ENCODE data around the gene TEKT3.

Gene TEKT3

DNA sequence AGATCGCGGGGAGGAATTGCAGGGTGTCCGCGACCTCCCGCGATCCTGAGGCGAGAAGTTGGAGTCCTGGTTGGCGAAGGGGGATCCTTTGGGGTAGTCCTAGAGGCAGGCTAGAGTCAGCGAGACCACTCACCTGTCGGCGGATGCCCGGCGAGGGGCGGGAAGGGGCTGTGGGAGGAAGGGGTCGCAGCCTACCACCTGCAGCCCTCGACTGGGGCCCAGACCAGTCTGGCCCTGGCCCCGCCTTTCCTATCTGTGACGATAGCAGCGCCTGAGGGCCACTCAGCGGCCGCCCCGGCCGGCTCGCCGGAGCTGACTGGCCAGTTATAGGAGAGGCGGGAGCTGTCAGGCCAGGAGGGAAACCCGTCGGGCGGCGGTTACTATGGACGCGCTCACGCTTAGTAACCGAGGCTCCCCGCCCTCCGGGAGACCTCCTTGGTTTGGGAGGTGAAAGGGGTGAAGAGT lies at the start of gene TEKT3:
Gene TEKT3, minus strand, starts transcription at position 213 of the 465 bp plus-strand sequence. CDS start 10,012 bp downstream, outside the sequence.
- DNase-seq (ENCODE audit: low spot score in 2 of 2) (no peak), ATAC-seq (replicated peaks; ENCODE audit: extremely low read depth, poor library complexity, severe bottlenecking) (no peak)
- peaks cover 90% of the 10 kb centered on the region for H3K27me3 Mint-ChIP-seq

DNA sequence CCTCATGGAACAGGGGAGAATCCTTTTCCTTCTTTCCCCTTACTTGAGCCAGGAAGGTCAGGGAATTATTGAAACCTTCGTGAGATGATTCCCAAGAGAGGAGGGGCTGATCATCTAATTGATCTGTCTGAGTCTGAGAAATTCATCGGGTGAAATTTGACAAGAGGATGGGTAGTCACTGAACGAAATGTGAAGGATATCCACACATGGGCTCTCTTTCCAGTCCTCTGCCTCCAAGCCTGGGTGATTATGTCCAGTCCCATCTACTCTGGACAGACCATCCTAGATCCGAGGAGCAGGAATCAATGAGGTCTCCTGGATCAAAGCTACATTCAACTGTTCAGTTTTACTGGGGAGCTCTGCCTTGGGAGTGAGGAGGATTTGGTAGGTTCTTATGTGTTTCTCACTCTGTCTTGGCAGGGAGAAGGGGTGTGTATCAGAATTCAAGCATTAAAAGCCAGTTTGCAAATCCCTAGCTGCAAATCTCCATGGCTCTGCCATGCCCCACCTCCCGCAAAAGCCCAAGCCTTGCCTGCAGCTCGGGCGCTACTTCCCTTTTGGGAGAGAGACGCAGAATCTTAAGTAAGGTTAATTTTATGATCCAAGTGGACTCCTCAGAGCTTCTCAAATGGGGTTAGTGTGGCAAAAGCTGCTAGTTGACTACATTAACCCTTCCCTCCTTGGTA lies 47.1 kb upstream of the TEKT3 start:
- Mint-ChIP-seq H3K27me3 (peaks cover 65% of the 10 kb centered on the region), H3K4me1 (no peaks in the 10 kb centered on the region), H3K9me3 (no peaks in the 10 kb centered on the region), H3K36me3 (ENCODE audit: insufficient read depth) (no peaks in the 10 kb centered on the region), H3K27ac (ENCODE audit: low read depth) (no peak overlapping the region), H3K4me3 (no peak overlapping the region)
- no peak for DNase-seq (ENCODE audit: low spot score in 2 of 2)
- ATAC-seq (replicated peaks; ENCODE audit: extremely low read depth, poor library complexity, severe bottlenecking): no peak

More for the DNA sequence above, at the start of gene TEKT3:
- Mint-ChIP-seq H3K4me1 (peaks cover 7% of the 10 kb centered on the region), H3K27ac (ENCODE audit: low read depth) (peak within 1 kb of the TSS; percentile 64), H3K9me3 (peaks cover 5% of the 10 kb centered on the region), H3K36me3 (ENCODE audit: insufficient read depth) (no peaks in the 10 kb centered on the region), H3K4me3 (peak within 1 kb of the TSS; percentile 42)

DNA sequence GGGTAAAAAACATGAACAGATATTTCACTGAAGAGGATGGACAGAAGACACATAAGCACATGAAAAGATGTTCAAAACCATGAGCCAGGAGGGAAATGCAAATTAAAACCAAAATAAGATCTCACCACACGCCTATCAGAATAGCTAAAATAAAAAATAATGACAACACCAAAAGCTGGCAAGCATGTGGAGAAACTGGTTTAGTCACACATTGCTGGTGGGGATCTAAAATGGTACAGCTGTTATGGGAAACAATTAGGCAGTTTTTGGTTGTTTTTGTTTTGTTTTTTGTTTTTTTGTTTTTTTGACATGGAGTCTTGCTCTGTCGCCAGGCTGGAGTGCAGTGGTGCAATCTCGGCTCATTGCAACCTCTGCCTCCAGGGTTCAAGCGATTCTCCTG lies 44.7 kb upstream of the TEKT3 start:
- no peak overlapping the region for H3K27ac Mint-ChIP-seq (ENCODE audit: low read depth)
- peaks cover 61% of the 10 kb centered on the region for H3K27me3 Mint-ChIP-seq
- no peak for DNase-seq (ENCODE audit: low spot score in 2 of 2)
- H3K36me3 Mint-ChIP-seq (ENCODE audit: insufficient read depth): no peaks in the 10 kb centered on the region
- H3K9me3 Mint-ChIP-seq: no peaks in the 10 kb centered on the region
- H3K4me1 Mint-ChIP-seq: no peaks in the 10 kb centered on the region
- ATAC-seq (replicated peaks; ENCODE audit: extremely low read depth, poor library complexity, severe bottlenecking): no peak
- no peak overlapping the region for H3K4me3 Mint-ChIP-seq

DNA sequence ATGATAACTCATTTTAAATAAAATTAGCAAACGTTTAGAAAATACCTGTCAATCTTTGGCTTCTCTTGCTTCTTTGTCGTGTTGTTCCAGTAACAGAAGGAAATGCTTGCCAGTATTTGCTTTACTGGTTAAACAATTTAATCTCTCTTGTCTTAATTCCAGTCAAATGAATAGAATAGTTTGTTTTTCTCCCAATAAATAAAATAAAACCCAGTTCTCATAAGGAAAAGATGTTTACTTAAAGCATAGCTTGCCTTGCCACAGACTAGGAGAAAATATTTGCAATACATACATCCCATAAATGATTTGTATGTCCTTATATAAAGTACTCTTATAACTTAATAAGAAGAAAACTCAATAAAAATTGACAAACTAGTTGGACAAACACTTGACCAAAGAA lies 43.9 kb upstream of the TEKT3 start:
- Mint-ChIP-seq H3K36me3 (ENCODE audit: insufficient read depth) (no peaks in the 10 kb centered on the region), H3K4me3 (no peak overlapping the region), H3K4me1 (no peaks in the 10 kb centered on the region), H3K9me3 (no peaks in the 10 kb centered on the region), H3K27ac (ENCODE audit: low read depth) (no peak overlapping the region), H3K27me3 (peaks cover 53% of the 10 kb centered on the region)
- no peak for DNase-seq (ENCODE audit: low spot score in 2 of 2)
- no peak for ATAC-seq (replicated peaks; ENCODE audit: extremely low read depth, poor library complexity, severe bottlenecking)

DNA sequence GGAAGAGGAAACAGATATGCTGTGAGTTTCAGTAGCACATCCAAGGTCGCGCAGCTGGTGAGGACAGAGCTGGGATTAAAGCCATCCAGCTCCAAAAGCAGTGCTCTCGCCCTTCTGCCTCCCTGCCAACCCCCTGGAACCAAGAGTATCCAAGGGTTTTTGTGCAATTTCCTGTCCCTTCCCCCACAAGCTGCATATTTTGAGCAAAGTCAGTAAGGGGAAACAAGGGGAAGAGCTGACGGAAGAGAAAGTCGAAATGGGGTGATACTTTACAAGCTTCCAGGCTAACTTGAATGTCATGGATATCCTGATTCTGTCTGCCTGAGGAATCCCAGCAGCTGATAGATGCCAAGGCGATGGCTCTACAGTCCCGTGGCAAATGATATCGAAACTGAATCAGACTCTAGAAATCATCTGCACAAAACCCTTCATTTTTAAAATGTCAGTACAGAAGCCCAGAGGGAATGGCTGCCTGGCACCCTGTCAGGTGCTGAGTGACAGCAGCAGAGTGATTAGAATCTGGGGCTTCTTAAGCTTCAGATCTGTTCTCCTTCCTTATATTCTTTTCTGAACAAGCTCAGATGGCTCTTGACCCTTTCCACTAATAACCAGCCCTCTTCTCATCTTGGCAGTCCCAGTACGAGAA lies 42.9 kb upstream of the TEKT3 start:
- Mint-ChIP-seq H3K9me3 (no peaks in the 10 kb centered on the region), H3K4me1 (no peaks in the 10 kb centered on the region), H3K4me3 (no peak overlapping the region), H3K36me3 (ENCODE audit: insufficient read depth) (no peaks in the 10 kb centered on the region), H3K27me3 (peaks cover 48% of the 10 kb centered on the region), H3K27ac (ENCODE audit: low read depth) (no peak overlapping the region)
- DNase-seq (ENCODE audit: low spot score in 2 of 2) (no peak), ATAC-seq (replicated peaks; ENCODE audit: extremely low read depth, poor library complexity, severe bottlenecking) (no peak)

DNA sequence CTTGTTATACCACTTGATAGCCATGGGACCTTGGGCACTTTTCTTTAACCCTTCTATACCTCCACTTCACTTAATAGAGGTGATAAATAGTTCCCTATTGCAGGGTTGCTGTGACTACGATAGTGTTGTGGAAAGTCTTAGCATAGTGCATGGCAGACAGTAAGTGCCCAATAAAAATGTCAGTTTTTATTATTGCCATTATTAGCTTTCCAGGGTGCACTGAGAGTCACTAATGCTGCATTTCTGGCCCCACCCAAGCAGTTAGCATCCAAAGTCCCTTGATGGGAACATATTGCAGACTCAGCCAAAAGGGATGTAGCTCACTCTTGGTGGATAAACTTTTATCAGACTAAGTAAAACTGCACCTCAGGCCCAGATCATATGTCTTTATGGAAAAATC lies 41.5 kb upstream of the TEKT3 start:
- ATAC-seq (replicated peaks; ENCODE audit: extremely low read depth, poor library complexity, severe bottlenecking): no peak
- Mint-ChIP-seq H3K9me3 (no peaks in the 10 kb centered on the region), H3K36me3 (ENCODE audit: insufficient read depth) (no peaks in the 10 kb centered on the region), H3K4me3 (no peak overlapping the region), H3K27ac (ENCODE audit: low read depth) (no peak overlapping the region), H3K27me3 (peaks cover 60% of the 10 kb centered on the region), H3K4me1 (no peaks in the 10 kb centered on the region)
- DNase-seq (ENCODE audit: low spot score in 2 of 2): no peak

DNA sequence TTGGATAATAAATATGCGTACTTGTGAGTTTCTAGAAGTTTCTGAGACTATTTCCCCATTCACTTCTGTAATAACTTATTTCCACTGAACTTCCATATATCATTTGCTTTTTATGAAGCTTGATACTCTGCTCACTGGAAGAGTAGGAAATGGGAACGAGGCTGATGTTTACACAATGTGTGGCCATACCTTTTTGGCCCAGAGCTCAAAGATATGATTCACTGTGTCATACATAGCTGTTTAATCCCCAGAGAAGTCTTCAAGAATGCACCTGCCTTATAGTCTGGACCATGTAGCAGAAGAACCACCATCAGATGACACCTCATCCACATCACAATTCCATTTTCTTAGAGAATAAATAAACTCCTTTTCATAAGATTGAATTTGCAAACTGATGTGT lies 40.3 kb upstream of the TEKT3 start:
- Mint-ChIP-seq H3K27ac (ENCODE audit: low read depth) (no peak overlapping the region), H3K36me3 (ENCODE audit: insufficient read depth) (no peaks in the 10 kb centered on the region), H3K4me3 (no peak overlapping the region), H3K27me3 (peaks cover 66% of the 10 kb centered on the region), H3K4me1 (no peaks in the 10 kb centered on the region), H3K9me3 (no peaks in the 10 kb centered on the region)
- DNase-seq (ENCODE audit: low spot score in 2 of 2) (no peak), ATAC-seq (replicated peaks; ENCODE audit: extremely low read depth, poor library complexity, severe bottlenecking) (no peak)

DNA sequence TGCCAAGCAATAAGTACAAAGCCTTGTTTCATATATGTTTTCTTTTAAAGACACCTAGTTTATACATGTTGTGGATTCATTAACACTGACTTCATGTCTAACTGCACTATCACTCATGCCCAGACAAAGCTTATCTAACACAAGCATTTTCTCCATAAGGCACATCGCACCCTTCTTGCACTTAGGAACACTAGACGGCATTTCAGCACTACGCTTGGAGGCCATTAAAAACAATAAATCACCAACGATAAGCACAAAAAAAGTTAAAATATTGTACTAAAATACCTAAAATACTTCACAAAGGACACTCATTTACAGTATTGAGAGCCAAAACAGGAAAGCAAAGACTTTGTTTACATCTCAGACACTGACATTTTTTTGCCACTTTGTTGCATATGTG lies 39.0 kb upstream of the TEKT3 start:
- Mint-ChIP-seq H3K4me1 (no peaks in the 10 kb centered on the region), H3K4me3 (no peak overlapping the region), H3K9me3 (no peaks in the 10 kb centered on the region), H3K27ac (ENCODE audit: low read depth) (no peak overlapping the region), H3K27me3 (peaks cover 59% of the 10 kb centered on the region), H3K36me3 (ENCODE audit: insufficient read depth) (no peaks in the 10 kb centered on the region)
- ATAC-seq (replicated peaks; ENCODE audit: extremely low read depth, poor library complexity, severe bottlenecking): no peak
- no peak for DNase-seq (ENCODE audit: low spot score in 2 of 2)

DNA sequence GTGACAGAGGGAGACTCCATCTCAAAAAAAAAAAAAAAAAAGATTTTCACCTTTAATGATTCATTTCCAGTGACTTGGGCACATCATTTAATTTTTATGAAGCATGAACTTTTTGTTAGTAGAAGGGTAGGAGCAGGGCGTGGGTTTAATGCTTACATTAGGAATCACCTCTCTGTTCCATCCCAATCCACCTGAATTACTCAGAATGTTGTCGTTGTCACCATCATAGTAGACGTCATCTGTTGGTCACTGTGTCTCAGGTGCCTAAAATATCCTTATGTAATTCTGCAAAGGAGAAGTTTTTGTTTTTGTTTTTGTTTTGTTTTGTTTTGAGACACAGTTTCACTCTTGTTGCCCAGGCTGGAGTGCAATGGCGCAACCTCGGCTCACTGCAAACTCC lies 38.3 kb upstream of the TEKT3 start:
- Mint-ChIP-seq H3K36me3 (ENCODE audit: insufficient read depth) (no peaks in the 10 kb centered on the region), H3K4me1 (no peaks in the 10 kb centered on the region), H3K9me3 (no peaks in the 10 kb centered on the region), H3K27ac (ENCODE audit: low read depth) (no peak overlapping the region), H3K4me3 (no peak overlapping the region), H3K27me3 (peaks cover 60% of the 10 kb centered on the region)
- DNase-seq (ENCODE audit: low spot score in 2 of 2) (no peak), ATAC-seq (replicated peaks; ENCODE audit: extremely low read depth, poor library complexity, severe bottlenecking) (no peak)

DNA sequence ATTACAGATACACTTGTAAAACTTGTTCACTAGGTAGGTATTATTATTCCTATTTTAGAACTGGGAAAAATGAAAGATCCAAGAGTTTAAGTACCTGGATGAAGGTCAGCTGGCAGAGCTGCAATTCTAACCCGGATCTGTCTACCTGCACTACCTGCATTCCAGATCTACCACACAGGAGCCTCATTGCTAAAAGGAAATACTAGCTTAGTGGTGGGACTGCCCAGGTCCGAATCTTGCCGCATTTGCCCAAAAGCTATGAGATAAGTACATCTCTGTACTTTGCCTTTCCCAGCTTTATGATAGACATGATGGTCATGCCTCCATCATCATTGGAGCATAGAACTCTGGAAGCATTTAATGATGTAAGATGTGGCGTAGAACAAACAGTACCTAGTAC lies 36.8 kb upstream of the TEKT3 start:
- no peak for ATAC-seq (replicated peaks; ENCODE audit: extremely low read depth, poor library complexity, severe bottlenecking)
- DNase-seq (ENCODE audit: low spot score in 2 of 2): no peak
- Mint-ChIP-seq H3K27ac (ENCODE audit: low read depth) (no peak overlapping the region), H3K4me3 (no peak overlapping the region), H3K36me3 (ENCODE audit: insufficient read depth) (no peaks in the 10 kb centered on the region), H3K27me3 (peaks cover 54% of the 10 kb centered on the region), H3K4me1 (no peaks in the 10 kb centered on the region), H3K9me3 (no peaks in the 10 kb centered on the region)

DNA sequence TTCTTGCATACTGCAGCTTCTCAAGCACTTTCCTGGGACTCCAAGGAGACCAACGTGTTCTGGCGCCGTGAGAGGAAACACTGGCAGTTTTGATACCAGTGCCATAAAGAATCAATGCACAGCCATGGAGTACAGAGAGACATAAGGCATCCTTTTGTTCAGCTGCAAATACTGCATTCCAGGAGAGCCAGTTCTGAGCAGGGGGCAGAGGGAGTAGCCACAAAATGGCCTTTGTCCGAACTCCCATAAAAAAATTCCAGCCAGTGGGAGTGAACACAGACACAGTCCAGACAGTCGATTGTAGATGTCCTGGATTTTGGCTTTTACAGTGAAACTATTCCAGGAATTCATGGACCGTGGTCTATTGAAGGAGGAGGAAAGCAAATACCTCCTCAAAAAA lies 36.2 kb upstream of the TEKT3 start:
- no peaks in the 10 kb centered on the region for H3K4me1 Mint-ChIP-seq
- no peak for ATAC-seq (replicated peaks; ENCODE audit: extremely low read depth, poor library complexity, severe bottlenecking)
- H3K27me3 Mint-ChIP-seq: peaks cover 55% of the 10 kb centered on the region
- H3K4me3 Mint-ChIP-seq: no peak overlapping the region
- DNase-seq (ENCODE audit: low spot score in 2 of 2): no peak
- H3K36me3 Mint-ChIP-seq (ENCODE audit: insufficient read depth): no peaks in the 10 kb centered on the region
- H3K9me3 Mint-ChIP-seq: no peaks in the 10 kb centered on the region
- no peak overlapping the region for H3K27ac Mint-ChIP-seq (ENCODE audit: low read depth)

DNA sequence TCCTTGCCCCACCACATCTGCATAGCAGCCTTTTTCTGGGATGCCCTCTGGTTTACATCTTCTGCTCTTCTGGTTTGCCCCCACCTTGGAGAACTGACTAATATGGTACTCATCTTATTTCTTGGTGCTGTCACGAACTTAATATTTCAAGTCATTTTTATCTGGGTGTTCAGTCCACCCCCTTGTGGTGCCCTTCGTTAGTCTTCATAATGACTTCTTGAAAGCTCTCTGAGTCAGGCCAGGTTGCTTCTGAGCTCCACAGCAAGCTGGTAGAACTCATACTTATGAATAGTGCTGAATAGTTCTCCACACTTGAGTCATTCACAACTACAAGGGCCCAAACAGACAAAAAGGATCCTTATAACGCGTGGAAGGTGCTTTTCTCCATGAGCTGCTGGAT lies 35.8 kb upstream of the TEKT3 start:
- no peaks in the 10 kb centered on the region for H3K9me3 Mint-ChIP-seq
- H3K27ac Mint-ChIP-seq (ENCODE audit: low read depth): no peak overlapping the region
- no peaks in the 10 kb centered on the region for H3K36me3 Mint-ChIP-seq (ENCODE audit: insufficient read depth)
- no peaks in the 10 kb centered on the region for H3K4me1 Mint-ChIP-seq
- ATAC-seq (replicated peaks; ENCODE audit: extremely low read depth, poor library complexity, severe bottlenecking) (no peak), DNase-seq (ENCODE audit: low spot score in 2 of 2) (no peak)
- H3K27me3 Mint-ChIP-seq: peaks cover 55% of the 10 kb centered on the region
- H3K4me3 Mint-ChIP-seq: no peak overlapping the region

DNA sequence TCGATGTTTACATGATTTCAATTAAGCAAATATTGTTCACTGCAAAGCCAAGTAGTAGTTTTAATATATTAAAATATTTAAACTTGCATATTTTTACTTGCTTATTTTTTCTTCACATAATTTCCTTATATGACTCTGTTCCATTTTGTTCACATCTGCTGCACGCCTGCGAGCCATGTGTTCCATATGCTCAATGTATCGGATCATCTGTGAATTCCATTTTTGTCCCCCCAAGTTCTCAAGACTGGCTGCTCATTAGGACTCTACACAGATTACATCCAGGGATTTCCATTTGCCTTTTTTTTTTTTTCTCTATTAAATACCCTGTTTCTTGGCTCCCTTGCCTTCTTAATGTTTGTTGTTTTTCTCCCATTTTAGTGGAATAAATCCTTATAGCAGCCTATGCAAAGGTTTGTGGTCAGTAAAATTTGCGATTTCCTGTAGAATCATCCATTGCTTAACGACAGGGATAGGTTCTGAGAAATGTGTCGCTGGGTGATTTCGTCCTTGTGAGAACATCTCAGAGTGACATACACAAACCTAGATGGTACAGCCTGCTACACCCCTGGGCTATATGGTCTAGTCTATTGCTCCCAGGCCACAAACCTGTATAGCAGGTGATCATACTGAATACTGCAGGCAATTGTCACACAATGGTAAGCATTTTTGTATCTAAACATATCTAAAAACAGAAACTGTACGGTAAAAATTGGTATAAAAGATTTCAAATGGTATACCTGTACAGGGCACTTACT lies 30.2 kb upstream of the TEKT3 start:
- Mint-ChIP-seq H3K27ac (ENCODE audit: low read depth) (no peak overlapping the region), H3K4me3 (no peak overlapping the region), H3K36me3 (ENCODE audit: insufficient read depth) (no peaks in the 10 kb centered on the region), H3K9me3 (no peaks in the 10 kb centered on the region), H3K27me3 (peaks cover 59% of the 10 kb centered on the region), H3K4me1 (no peaks in the 10 kb centered on the region)
- DNase-seq (ENCODE audit: low spot score in 2 of 2) (no peak), ATAC-seq (replicated peaks; ENCODE audit: extremely low read depth, poor library complexity, severe bottlenecking) (no peak)
